ENCODE measurements around the gene HSPA12B.

GRCh38 chr20:3733119-3733995, 872 bp downstream of the HSPA12B start:
- TF ChIP-seq CTCF (IDR thresholded peaks at IDR 0.05) (no peak), POLR2A (IDR thresholded peaks at IDR 0.05) (no peak)

Measured in heart left ventricle (tissue), 13 donors.